ENCODE results near the gene SH3BGRL2. TPM values are rescaled to one million over a fixed set of nuclear protein-coding genes. Genes with fewer than 3 reads are reported as not detected.

Gene SH3BGRL2
- total RNA-seq, 4 donors from 2014 or later, result 24.4 to 52.3 (median 33.2) TPM

DNA sequence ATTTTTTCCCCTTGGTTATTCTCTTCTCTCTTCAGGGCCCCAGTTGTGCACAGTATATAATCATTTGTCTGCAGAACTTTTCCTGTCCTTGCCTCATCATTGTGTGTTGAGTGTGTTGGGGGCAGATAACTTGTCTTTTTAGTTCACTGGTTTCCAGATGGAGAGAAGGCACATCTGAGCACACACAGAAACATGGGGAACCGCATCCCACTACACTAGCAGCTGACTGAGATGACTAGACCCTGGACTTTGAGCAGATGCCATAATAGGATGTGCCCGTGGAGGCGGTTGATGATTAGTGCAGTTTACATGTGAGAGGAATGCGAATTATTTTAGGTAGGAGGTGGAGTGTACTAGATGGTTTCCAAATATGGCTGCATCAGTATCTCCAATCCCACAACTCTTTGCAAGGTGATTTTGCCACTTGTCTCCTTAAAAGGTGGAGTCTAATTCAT, 26.5 kb upstream of the SH3BGRL2 start:
- H3K4me1 ChIP-seq, result peaks cover 0 to 27% (median 0%) of the 10 kb centered on the region in 3 donors
- H3K27ac ChIP-seq, result no peak overlapping the region
- WGBS, 2 donors (ENCODE audit: low coverage in 1 of 2), result 93 to 100% methylated on average over 3 to 4 of the region's 4 CpGs
- no peak overlapping the region for H3K4me3 ChIP-seq
- no peaks in the 10 kb centered on the region for H3K27me3 ChIP-seq
- ATAC-seq, result no peak
- no peaks in the 10 kb centered on the region for H3K9me3 ChIP-seq
- TF ChIP-seq, protein P1, sequence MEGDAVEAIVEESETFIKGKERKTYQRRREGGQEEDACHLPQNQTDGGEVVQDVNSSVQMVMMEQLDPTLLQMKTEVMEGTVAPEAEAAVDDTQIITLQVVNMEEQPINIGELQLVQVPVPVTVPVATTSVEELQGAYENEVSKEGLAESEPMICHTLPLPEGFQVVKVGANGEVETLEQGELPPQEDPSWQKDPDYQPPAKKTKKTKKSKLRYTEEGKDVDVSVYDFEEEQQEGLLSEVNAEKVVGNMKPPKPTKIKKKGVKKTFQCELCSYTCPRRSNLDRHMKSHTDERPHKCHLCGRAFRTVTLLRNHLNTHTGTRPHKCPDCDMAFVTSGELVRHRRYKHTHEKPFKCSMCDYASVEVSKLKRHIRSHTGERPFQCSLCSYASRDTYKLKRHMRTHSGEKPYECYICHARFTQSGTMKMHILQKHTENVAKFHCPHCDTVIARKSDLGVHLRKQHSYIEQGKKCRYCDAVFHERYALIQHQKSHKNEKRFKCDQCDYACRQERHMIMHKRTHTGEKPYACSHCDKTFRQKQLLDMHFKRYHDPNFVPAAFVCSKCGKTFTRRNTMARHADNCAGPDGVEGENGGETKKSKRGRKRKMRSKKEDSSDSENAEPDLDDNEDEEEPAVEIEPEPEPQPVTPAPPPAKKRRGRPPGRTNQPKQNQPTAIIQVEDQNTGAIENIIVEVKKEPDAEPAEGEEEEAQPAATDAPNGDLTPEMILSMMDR (IDR thresholded peaks at IDR 0.05), result no peak
- no peak for TF ChIP-seq POLR2A (IDR thresholded peaks at IDR 0.05)
- no peak for TF ChIP-seq EP300 (IDR thresholded peaks at IDR 0.05)
- no peak for TF ChIP-seq POLR2AphosphoS5 (IDR thresholded peaks at IDR 0.05)
- H3K36me3 ChIP-seq, result no peaks in the 10 kb centered on the region

DNA sequence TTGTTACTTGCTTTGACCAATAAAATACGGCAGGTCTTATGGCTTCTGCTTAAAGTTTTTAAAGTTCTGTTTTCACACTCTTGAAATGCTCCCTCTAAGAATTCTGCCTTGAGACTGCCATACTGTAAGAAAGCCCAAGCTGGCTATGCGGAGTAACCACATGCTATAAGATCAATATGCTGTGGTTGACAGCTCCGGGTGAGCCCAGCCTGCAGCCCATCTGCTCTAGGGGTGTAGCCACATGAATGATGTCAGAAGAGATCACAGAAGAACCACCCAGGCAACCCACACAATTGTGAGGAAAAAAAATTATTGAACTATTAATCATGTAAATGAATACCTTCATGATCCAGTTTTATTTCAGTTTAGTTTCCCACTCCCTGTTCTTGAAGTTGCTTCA, 26.1 kb upstream of the SH3BGRL2 start:
- Histone ChIP-seq H3K27me3 (no peaks in the 10 kb centered on the region), H3K4me3 (no peak overlapping the region), H3K4me1 (peaks cover 0 to 27% (median 0%) of the 10 kb centered on the region in 3 donors), H3K9me3 (no peaks in the 10 kb centered on the region), H3K36me3 (no peaks in the 10 kb centered on the region), H3K27ac (no peak overlapping the region)
- 85 to 100% methylated on average over 1 to 3 of the region's 3 CpGs for WGBS, 2 donors (ENCODE audit: low coverage in 1 of 2)
- TF ChIP-seq POLR2AphosphoS5 (IDR thresholded peaks at IDR 0.05) (no peak), EP300 (IDR thresholded peaks at IDR 0.05) (no peak), POLR2A (IDR thresholded peaks at IDR 0.05) (no peak)
- TF ChIP-seq, protein P1 (IDR thresholded peaks at IDR 0.05), result no peak
- no peak for ATAC-seq

DNA sequence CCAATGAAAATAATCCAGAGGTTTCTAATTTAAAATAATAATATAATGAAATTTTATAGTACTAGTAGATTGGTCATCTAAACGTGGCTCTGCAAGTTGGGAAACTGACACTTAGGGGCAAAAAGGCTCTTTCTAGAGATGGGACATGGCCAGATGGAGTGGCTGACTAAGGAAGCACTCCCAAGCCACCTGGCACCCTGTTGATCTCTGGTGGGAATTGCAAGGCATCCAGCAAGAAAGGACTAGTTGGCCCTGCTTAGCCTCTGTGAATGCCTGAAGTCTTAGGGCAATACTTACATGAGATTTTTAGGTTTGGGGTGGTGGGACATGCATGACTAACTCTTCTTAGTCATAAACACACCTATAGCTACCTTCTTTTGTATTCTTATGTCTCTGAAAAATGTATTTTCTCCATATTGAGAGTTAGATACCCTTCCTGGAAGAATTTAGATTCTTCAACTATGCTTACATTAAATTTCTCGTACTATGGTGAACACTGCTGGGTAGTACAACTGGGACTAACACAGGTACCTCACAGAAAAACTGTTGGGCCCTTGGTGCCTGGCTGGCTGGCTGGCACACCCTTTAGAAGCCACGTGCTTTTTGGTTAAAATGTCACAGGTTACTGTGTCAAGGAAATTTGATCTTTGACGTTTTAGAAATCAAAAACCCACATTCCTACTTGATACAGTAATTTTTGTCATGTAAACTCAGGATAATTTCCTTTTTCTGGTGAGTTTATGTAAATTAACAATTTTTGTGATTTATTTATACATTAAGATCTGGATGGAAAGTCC, 25.0 kb upstream of the SH3BGRL2 start:
- H3K9me3 ChIP-seq, result no peaks in the 10 kb centered on the region
- TF ChIP-seq EP300 (IDR thresholded peaks at IDR 0.05) (no peak), POLR2AphosphoS5 (IDR thresholded peaks at IDR 0.05) (no peak), POLR2A (IDR thresholded peaks at IDR 0.05) (no peak)
- TF ChIP-seq, protein P1 (IDR thresholded peaks at IDR 0.05), result no peak
- peaks cover 0 to 16% (median 0%) of the 10 kb centered on the region in 3 donors for H3K4me1 ChIP-seq
- no peaks in the 10 kb centered on the region for H3K27me3 ChIP-seq
- no peak for ATAC-seq
- H3K36me3 ChIP-seq, result no peaks in the 10 kb centered on the region
- WGBS, 2 donors (ENCODE audit: low coverage in 1 of 2), result 74 to 76% methylated on average over 4 of the region's 4 CpGs
- no peak overlapping the region for H3K4me3 ChIP-seq
- no peak overlapping the region for H3K27ac ChIP-seq

DNA sequence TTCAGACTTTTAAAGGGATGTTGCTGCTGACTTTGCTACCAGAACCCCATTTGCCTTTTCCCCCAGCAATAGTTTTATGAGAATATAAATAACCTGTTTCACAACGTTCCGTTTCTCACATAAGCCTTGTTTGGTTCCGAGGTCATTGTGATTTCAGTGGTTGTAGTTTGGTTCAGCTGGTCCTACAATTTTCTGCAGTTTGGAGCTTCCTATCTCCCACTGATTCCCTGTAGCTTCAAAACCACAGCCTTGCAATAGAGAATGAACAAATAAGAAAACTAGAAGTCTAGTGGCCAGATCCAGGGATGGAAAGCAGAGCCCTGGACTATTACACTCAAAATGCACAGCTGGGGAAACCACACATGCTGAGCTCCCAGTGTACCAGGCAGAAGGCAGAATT, 24.1 kb upstream of the SH3BGRL2 start:
- no peak overlapping the region for H3K4me3 ChIP-seq
- no peaks in the 10 kb centered on the region for H3K36me3 ChIP-seq
- no peaks in the 10 kb centered on the region for H3K27me3 ChIP-seq
- peaks cover 0 to 15% (median 0%) of the 10 kb centered on the region in 3 donors for H3K4me1 ChIP-seq
- TF ChIP-seq, protein P1 (IDR thresholded peaks at IDR 0.05), result no peak
- TF ChIP-seq EP300 (IDR thresholded peaks at IDR 0.05) (no peak), POLR2A (IDR thresholded peaks at IDR 0.05) (no peak), POLR2AphosphoS5 (IDR thresholded peaks at IDR 0.05) (no peak)
- no peaks in the 10 kb centered on the region for H3K9me3 ChIP-seq
- no peak overlapping the region for H3K27ac ChIP-seq
- 14 to 33% methylated on average over 3 of the region's 3 CpGs for whole genome bisulfite sequencing, 2 donors (ENCODE audit: low coverage in 1 of 2)
- no peak for ATAC-seq

All from gastroesophageal sphincter (tissue), 4 donors.